VCaP (cell line): ENCODE measurements around the gene WDR33.

Experiments
- H3K27ac ChIP-seq: fragments of 450-650 bp; 2 replicates; pipeline ENCODE4 v1.5.1; 2017
- CTCF ChIP-seq: fragments of 450-650 bp; conservative IDR thresholded peaks from 2 replicates; pipeline ENCODE4 v1.5.1; 2017; ENCODE audit warnings: mild to moderate bottlenecking, moderate library complexity

WDR33 gene

GRCh38 chr2:127681976-127682857, 128.8 kb downstream of the WDR33 start:
- no peak for TF ChIP-seq CTCF
- no peak overlapping the region for H3K27ac ChIP-seq

DNA sequence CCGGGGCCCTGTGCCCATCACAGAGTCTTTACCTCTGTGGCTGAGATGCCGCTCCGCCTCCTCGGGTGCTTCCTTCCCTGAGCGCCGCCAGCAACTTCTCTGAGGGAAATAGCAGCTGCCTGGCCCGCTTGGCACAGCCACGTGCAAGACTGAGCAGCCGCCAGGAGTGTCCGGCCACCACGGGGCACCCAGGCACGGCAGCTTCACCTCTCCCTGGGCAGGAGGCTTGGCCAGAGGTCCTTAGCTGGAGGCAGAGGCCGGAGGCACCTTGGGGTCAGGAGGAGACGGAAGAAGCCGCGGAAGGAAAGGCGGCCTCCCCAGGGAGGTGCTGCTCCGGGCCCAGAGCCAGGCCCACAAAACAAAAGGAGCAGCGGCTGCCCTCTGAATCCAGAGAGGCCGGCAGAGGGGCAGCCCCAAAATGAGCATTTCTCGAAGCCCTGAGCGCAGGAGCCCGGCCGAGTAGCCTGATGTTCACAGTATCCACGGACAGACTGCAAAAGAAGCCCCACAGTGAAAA, 129.6 kb downstream of the WDR33 start:
- H3K27ac ChIP-seq: no peak overlapping the region
- no peak for TF ChIP-seq CTCF

GRCh38 chr2:127680706-127681287, 130.2 kb downstream of the WDR33 start:
- TF ChIP-seq CTCF: no peak
- H3K27ac ChIP-seq: no peak overlapping the region

DNA sequence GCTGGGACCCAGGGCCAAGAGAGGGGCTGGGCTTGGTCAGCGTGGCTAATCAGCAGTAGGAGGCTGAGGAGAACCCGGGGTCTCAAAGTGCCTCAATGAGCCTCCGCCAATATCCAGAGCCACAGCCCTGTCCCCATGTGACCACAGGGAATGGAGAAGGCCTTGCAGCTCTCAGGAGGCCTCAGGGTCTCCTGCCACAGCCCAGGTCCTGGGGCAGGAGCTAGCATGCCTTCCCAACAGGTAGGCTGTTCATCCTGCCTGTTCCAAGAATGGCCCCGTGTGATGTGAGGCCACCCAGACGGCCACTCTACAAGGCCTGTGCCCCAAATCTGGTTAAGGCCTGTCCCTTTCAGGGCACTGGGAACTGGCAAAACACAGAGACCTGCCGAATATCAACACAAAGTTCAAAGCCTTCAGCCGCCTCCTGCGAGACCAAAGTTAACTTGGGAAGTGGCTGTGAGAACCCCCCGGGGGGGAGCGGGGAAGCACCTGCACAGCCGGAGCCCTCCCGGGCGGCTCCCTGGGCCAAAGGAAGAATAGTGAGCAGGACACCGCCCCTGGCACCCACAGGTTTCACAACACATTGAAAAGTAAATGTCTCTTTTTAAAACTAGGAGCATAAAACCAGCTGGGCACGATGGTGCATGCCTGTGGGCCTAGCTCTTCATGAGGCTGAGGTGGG, 131.2 kb downstream of the WDR33 start:
- no peak overlapping the region for H3K27ac ChIP-seq
- TF ChIP-seq CTCF: no peak

GRCh38 chr2:127678991-127679390, 132.0 kb downstream of the WDR33 start:
- no peak for TF ChIP-seq CTCF
- no peak overlapping the region for H3K27ac ChIP-seq

DNA sequence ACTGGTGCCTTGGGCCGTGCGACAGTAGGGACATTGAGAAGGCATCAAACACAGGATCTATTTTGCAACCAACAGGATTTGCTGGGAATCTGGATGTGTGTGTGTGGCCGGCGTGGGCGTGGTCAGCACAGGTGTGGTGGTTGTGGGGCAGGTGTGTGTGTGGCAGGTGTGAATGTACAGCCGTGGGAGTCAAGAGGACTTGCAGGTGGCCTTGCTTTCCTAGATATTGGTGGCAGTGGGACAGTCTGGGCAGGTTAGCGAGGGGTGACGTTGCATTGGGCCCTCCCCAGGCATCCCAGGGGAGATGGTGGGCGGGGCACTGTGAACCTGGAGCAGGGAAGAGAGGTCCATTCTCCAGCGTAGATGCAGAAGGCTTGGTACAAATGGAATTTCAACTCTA, 132.4 kb downstream of the WDR33 start:
- no peak for TF ChIP-seq CTCF

GRCh38 chr2:127676906-127677305, 134.1 kb downstream of the WDR33 start:
- no peak for TF ChIP-seq CTCF
- no peak overlapping the region for H3K27ac ChIP-seq

More for the DNA sequence above, 132.4 kb downstream of the WDR33 start:
- H3K27ac ChIP-seq: no peak overlapping the region
